AML-193 (cell line): Measurements from ENCODE around the gene LONRF2.
A peak's percentile ranks its signal among the peaks of the same experiment; 100 is the strongest.

Experiments
- DNase-seq, 2 experiments: peaks; one replicate each; lab custom pipeline; 2025; lab: John Stamatoyannopoulos, UW

Gene LONRF2

GRCh38 chr2:100275200-100275589 is 47.1 kb downstream of the LONRF2 start:
- DNase-seq: no peak

- DNase-seq: no peak
Observed at GRCh38 chr2:100274566-100275199, 47.6 kb downstream of the LONRF2 start.

GRCh38 chr2:100274076-100274475 is 48.2 kb downstream of the LONRF2 start:
- no peak for DNase-seq

- no peak for DNase-seq
Observed at GRCh38 chr2:100273387-100273786, 48.9 kb downstream of the LONRF2 start.

GRCh38 chr2:100272841-100273329 is 49.4 kb downstream of the LONRF2 start:
- no peak for DNase-seq

GRCh38 chr2:100271210-100271609 is 51.1 kb downstream of the LONRF2 start:
- DNase-seq: no peak

GRCh38 chr2:100270381-100271146 is 51.7 kb downstream of the LONRF2 start:
- DNase-seq: no peak

- DNase-seq: no peak
Observed at GRCh38 chr2:100269889-100270288, 52.4 kb downstream of the LONRF2 start.

- no peak for DNase-seq
Observed at GRCh38 chr2:100268986-100269385, 53.3 kb downstream of the LONRF2 start.

GRCh38 chr2:100267751-100268150 is 54.5 kb downstream of the LONRF2 start:
- DNase-seq: no peak

- DNase-seq: no peak
Observed at GRCh38 chr2:100266126-100266525, 56.2 kb downstream of the LONRF2 start.

GRCh38 chr2:100265226-100265625 is 57.1 kb downstream of the LONRF2 start:
- DNase-seq: no peak

GRCh38 chr2:100264651-100265050 is 57.6 kb downstream of the LONRF2 start:
- no peak for DNase-seq

- no peak for DNase-seq
Observed at GRCh38 chr2:100264121-100264520, 58.2 kb downstream of the LONRF2 start.

GRCh38 chr2:100262555-100263320 is 59.6 kb downstream of the LONRF2 start:
- DNase-seq: peak; percentile 16 to 41

GRCh38 chr2:100262046-100262445 is 60.3 kb downstream of the LONRF2 start:
- no peak for DNase-seq

- DNase-seq: peak; percentile 15 to 25
Observed at GRCh38 chr2:100260712-100261620, 61.3 kb downstream of the LONRF2 start.

GRCh38 chr2:100259106-100259505 is 63.2 kb downstream of the LONRF2 start:
- DNase-seq: no peak

- DNase-seq: no peak
Observed at GRCh38 chr2:100257939-100258338, 64.4 kb downstream of the LONRF2 start.

GRCh38 chr2:100256849-100257248 is 65.5 kb downstream of the LONRF2 start:
- no peak for DNase-seq

- DNase-seq: no peak
Observed at GRCh38 chr2:100256416-100256815, 65.9 kb downstream of the LONRF2 start.
